T-cell (primary cell): ENCODE measurements around the gene CFAP70. TPM values are rescaled to one million over a fixed set of nuclear protein-coding genes. Genes with fewer than 3 reads are reported as not detected.
A peak's percentile ranks its signal among the peaks of the same experiment; 100 is the strongest.

Experiments used
- ATAC-seq, 4 experiments: fragments of 200-7000 bp in 3 of 4; fragments of 150-1000 bp in 1 of 4; cut with Tn5 transposase; replicated peaks in 1 of 4; 1 replicate in 3 of 4; 2 replicates in 1 of 4; pipeline ENCODE4 v1.10.0; 2021; ENCODE audit warnings: moderate library complexity in 3 of 4, mild to moderate bottlenecking in 2 of 4, moderate number of reproducible peaks in 1 of 4
- CTCF ChIA-PET, 2 donors: fragments of 300-600 bp; sonication (Branson Sonifier 250); formaldehyde crosslinking; loops; one replicate each; lab custom pipeline; 2022; ENCODE audit warnings: antibody characterized with exemption in 2 of 2; lab: Charles Lee
- POLR2A ChIA-PET, 2 donors: fragments of 300-600 bp; sonication (Branson Sonifier 250); formaldehyde crosslinking; loops; one replicate each; lab custom pipeline; 2022; ENCODE audit warnings: antibody characterized with exemption in 2 of 2; lab: Charles Lee
- DNase-seq, 35 experiments: peaks; one replicate each; pipeline versions ENCODE4 v3.0.0 to v3.0.0-alpha.2; 2013 to 2023
- H3K27ac ChIP-seq: one replicate; pipeline ENCODE4 v1.5.1; 2013; ENCODE audit warnings: low read length
- H3K27me3 ChIP-seq, 2 experiments: replicated peaks in 1 of 2; 1 replicate in 1 of 2; 2 replicates in 1 of 2; pipeline versions ENCODE4 v1.6.1 to v1.7.0; 2013; ENCODE audit warnings: low read length in 1 of 2, mixed read lengths in 1 of 2; ENCODE audit not compliant: control insufficient read depth in 2 of 2, insufficient read depth in 2 of 2; ENCODE audit errors: extremely low read depth in 1 of 2
- H3K36me3 ChIP-seq, 2 donors: 1 replicate in 1 of 2; 2 replicates in 1 of 2; pipeline versions ENCODE4 v1.6.1 to v1.7.0; 2013; ENCODE audit warnings: low read length in 1 of 2; ENCODE audit not compliant: control insufficient read depth in 2 of 2, insufficient read depth in 1 of 2; ENCODE audit errors: extremely low read depth in 1 of 2
- H3K4me1 ChIP-seq, 2 experiments: 1 replicate in 1 of 2; 2 replicates in 1 of 2; pipeline versions ENCODE4 v1.6.1 to v1.7.0; 2013; ENCODE audit warnings: low read length in 2 of 2, mixed read lengths in 1 of 2; ENCODE audit not compliant: insufficient read depth in 2 of 2, control insufficient read depth in 1 of 2; ENCODE audit errors: extremely low read depth in 1 of 2
- H3K4me3 ChIP-seq, 2 donors: 1 replicate in 1 of 2; 2 replicates in 1 of 2; pipeline versions ENCODE4 v1.5.1 to v1.7.0; 2013; ENCODE audit warnings: mild to moderate bottlenecking in 2 of 2, low read length in 1 of 2, moderate library complexity in 1 of 2; ENCODE audit not compliant: control insufficient read depth in 1 of 2; ENCODE audit errors: extremely low read depth in 1 of 2
- H3K9me3 ChIP-seq: 2 replicates; pipeline ENCODE4 v1.7.0; 2013
- H3K27ac Mint-ChIP-seq, 2 donors: one replicate each; pipeline ENCODE4 v1.8.0; 2020 to 2021; ENCODE audit warnings: mild to moderate bottlenecking in 2 of 2, mixed read lengths in 2 of 2
- H3K27me3 Mint-ChIP-seq, 2 donors: one replicate each; pipeline ENCODE4 v1.8.0; 2021 to 2022; ENCODE audit warnings: mixed read lengths in 2 of 2
- H3K36me3 Mint-ChIP-seq: one replicate; pipeline ENCODE4 v1.8.0; 2021; ENCODE audit warnings: mixed read lengths
- H3K4me1 Mint-ChIP-seq, 3 donors: one replicate each; pipeline ENCODE4 v1.8.0; 2020 to 2022; ENCODE audit warnings: mixed read lengths in 3 of 3, mild to moderate bottlenecking in 1 of 3
- H3K4me3 Mint-ChIP-seq, 3 donors: one replicate each; pipeline ENCODE4 v1.8.0; 2020 to 2022; ENCODE audit warnings: mild to moderate bottlenecking in 3 of 3, mixed read lengths in 3 of 3, moderate library complexity in 3 of 3
- H3K9me3 Mint-ChIP-seq, 3 donors: one replicate each; pipeline ENCODE4 v1.8.0; 2020 to 2022; ENCODE audit warnings: mixed read lengths in 3 of 3
- WGBS: methylation state at CpG from one replicate; pipeline ENCODE4 v1.1.5; 2013; ENCODE audit warnings: missing lambda C conversion rate; ENCODE audit not compliant: insufficient coverage; 5-methylcytosine and 5-hydroxymethylcytosine counted together
- total RNA-seq, 35 experiments: library from RNA in 6 of 35; stranded (reverse) in 6 of 35; fragments of 120-200 nt in 1 of 35; gene quantifications; one replicate each; pipeline versions ENCODE4 v1.2.1 to v1.2.4 and lab custom pipeline; 2013 to 2026

The CFAP70 gene
- total RNA-seq, 5 donors from 2014 or later (not counting 1 experiment from before 2014, with no cell fraction given), result 1.9 to 4.0 (median 3.2) TPM

GRCh38 chr10:73357821-73358220 is 843 bp downstream of the CFAP70 start:
- no peak for ATAC-seq
- Histone ChIP-seq H3K27me3 (peaks cover 0 to 2% of the 10 kb centered on the region in 2 experiments), H3K4me3 (peak overlapping the region; percentile 65 to 81), H3K36me3 (no peaks in the 10 kb centered on the region), H3K4me1 (peaks cover 0 to 9% of the 10 kb centered on the region in 2 experiments), H3K27ac (peak overlapping the region; percentile 75), H3K9me3 (no peaks in the 10 kb centered on the region)
- peaks cover 11 to 15% (median 15%) of the 10 kb centered on the region in 3 donors for H3K4me1 Mint-ChIP-seq
- WGBS, result 45% methylated on average over 2 of the region's 5 CpGs
- peaks cover 0 to 6% (median 0%) of the 10 kb centered on the region in 3 donors for H3K9me3 Mint-ChIP-seq
- peaks cover 7% of the 10 kb centered on the region for H3K36me3 Mint-ChIP-seq
- ChIA-PET POLR2A (interaction anchor here (0.6 to 1.0 kb wide), 3 partner anchors 634 to 831 kb away, joined by 3 to 5 read pairs (median 4); no protein-coding TSS in a partner anchor), CTCF (interaction anchor here in 1 of 2 donors (1.0 kb wide), 1 partner anchor 262 kb away, joined by 3 read pairs; no protein-coding TSS in a partner anchor)
- H3K27me3 Mint-ChIP-seq, result no peaks in the 10 kb centered on the region
- DNase-seq, result peak in 1 of 35 experiments; percentile 10
- H3K4me3 Mint-ChIP-seq, result peak overlapping the region; percentile 93 to 98 (median 98)
- H3K27ac Mint-ChIP-seq, result peak overlapping the region; percentile 89 to 98

- no CpG with 5 or more reads among the region's 4 CpGs for WGBS
- H3K4me3 Mint-ChIP-seq, result peak overlapping the region; percentile 93 to 98 (median 98)
- H3K36me3 ChIP-seq, result no peaks in the 10 kb centered on the region
- peaks cover 0 to 9% of the 10 kb centered on the region in 2 experiments for H3K4me1 ChIP-seq
- no peak for ATAC-seq
- DNase-seq, result no peak
- no peak overlapping the region for H3K27ac ChIP-seq
- ChIA-PET CTCF (no interaction called here), POLR2A (interaction anchor here in 1 of 2 donors (1.0 kb wide), 1 partner anchor 785 kb away, joined by 5 read pairs; no protein-coding TSS in a partner anchor)
- H3K27me3 Mint-ChIP-seq, result no peaks in the 10 kb centered on the region
- H3K9me3 ChIP-seq, result no peaks in the 10 kb centered on the region
- H3K9me3 Mint-ChIP-seq, result peaks cover 0 to 6% (median 0%) of the 10 kb centered on the region in 3 donors
- no peak overlapping the region for H3K4me3 ChIP-seq
- peak overlapping the region in 1 of 2 donors; percentile 23 for H3K27ac Mint-ChIP-seq
- H3K27me3 ChIP-seq, result peaks cover 0 to 2% of the 10 kb centered on the region in 2 experiments
- H3K36me3 Mint-ChIP-seq, result peaks cover 3% of the 10 kb centered on the region
- peaks cover 11 to 15% (median 15%) of the 10 kb centered on the region in 3 donors for H3K4me1 Mint-ChIP-seq
Measured at GRCh38 chr10:73357166-73357565, 1.5 kb downstream of the CFAP70 start.

DNA sequence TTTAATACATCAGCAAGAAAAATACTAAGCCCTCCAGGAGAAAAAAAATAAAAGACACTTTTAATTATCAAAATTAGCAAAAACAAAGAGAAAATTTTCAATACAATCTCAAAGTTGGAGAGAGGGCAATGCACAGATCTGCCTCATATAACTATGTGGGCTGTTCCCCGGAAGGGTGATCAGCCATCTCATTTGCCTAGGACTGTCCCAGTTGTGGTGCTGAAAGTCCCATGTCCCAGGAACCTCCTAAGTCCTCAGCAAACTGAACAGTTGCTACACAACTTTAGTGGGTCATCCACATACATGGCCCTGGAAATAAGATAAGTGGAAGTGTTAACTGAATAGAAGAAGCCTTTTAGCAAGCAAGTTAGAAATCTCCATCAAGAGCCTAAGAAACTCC is 14.4 kb downstream of the CFAP70 start:
- H3K36me3 Mint-ChIP-seq, result peaks cover 5% of the 10 kb centered on the region
- no peak overlapping the region for H3K4me3 Mint-ChIP-seq
- Histone ChIP-seq H3K4me1 (no peaks in the 10 kb centered on the region), H3K36me3 (no peaks in the 10 kb centered on the region), H3K27me3 (no peaks in the 10 kb centered on the region), H3K4me3 (no peak overlapping the region), H3K9me3 (no peaks in the 10 kb centered on the region), H3K27ac (no peak overlapping the region)
- WGBS, result 100% methylated on average over 1 of the region's 1 CpG
- H3K4me1 Mint-ChIP-seq, result no peaks in the 10 kb centered on the region
- no peak overlapping the region for H3K27ac Mint-ChIP-seq
- ChIA-PET POLR2A (no interaction called here), CTCF (no interaction called here)
- H3K27me3 Mint-ChIP-seq, result no peaks in the 10 kb centered on the region
- ATAC-seq (no peak), DNase-seq (no peak)
- no peaks in the 10 kb centered on the region for H3K9me3 Mint-ChIP-seq

DNA sequence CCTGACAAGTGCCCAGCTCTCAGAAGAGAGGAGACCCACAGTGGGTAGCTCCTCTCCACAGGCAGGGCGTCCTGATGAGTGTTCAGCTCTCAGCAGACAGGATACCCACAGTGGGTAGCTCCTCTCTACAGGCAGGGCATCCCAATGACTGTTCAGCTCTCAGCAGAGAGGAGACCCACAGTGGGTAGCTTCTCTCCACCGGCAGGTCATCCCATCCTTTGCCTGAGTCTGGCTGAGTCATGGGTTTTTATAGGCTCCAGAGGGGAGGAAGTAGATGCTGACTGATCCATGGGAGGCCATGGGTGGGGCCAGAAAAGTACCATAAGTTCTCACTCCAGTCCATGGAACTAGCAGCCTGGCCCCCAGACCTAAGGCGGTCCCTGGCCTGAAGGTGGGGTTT is 18.5 kb downstream of the CFAP70 start:
- H3K27me3 ChIP-seq, result no peaks in the 10 kb centered on the region
- Mint-ChIP-seq H3K27ac (no peak overlapping the region), H3K36me3 (no peaks in the 10 kb centered on the region), H3K4me3 (no peak overlapping the region), H3K4me1 (no peaks in the 10 kb centered on the region), H3K27me3 (no peaks in the 10 kb centered on the region), H3K9me3 (no peaks in the 10 kb centered on the region)
- ATAC-seq (no peak), DNase-seq (no peak)
- no peaks in the 10 kb centered on the region for H3K4me1 ChIP-seq
- H3K9me3 ChIP-seq, result no peaks in the 10 kb centered on the region
- ChIA-PET POLR2A (no interaction called here), CTCF (no interaction called here)
- H3K4me3 ChIP-seq, result no peak overlapping the region
- H3K27ac ChIP-seq, result no peak overlapping the region
- WGBS, result 79% methylated on average over 2 of the region's 3 CpGs
- H3K36me3 ChIP-seq, result no peaks in the 10 kb centered on the region

- H3K4me1 ChIP-seq, result no peaks in the 10 kb centered on the region
- no peaks in the 10 kb centered on the region for H3K27me3 Mint-ChIP-seq
- H3K4me3 Mint-ChIP-seq, result no peak overlapping the region
- H3K4me1 Mint-ChIP-seq, result no peaks in the 10 kb centered on the region
- H3K27ac ChIP-seq, result no peak overlapping the region
- POLR2A ChIA-PET, result no interaction called here
- H3K9me3 Mint-ChIP-seq, result no peaks in the 10 kb centered on the region
- no peak overlapping the region for H3K27ac Mint-ChIP-seq
- CTCF ChIA-PET, result no interaction called here
- ATAC-seq (no peak), DNase-seq (no peak)
- no peaks in the 10 kb centered on the region for H3K9me3 ChIP-seq
- 90% methylated on average over 3 of the region's 7 CpGs for WGBS
- no peak overlapping the region for H3K4me3 ChIP-seq
- H3K27me3 ChIP-seq, result no peaks in the 10 kb centered on the region
- H3K36me3 Mint-ChIP-seq, result no peaks in the 10 kb centered on the region
- H3K36me3 ChIP-seq, result no peaks in the 10 kb centered on the region
Measured at GRCh38 chr10:73339436-73339835, 19.2 kb downstream of the CFAP70 start.

DNA sequence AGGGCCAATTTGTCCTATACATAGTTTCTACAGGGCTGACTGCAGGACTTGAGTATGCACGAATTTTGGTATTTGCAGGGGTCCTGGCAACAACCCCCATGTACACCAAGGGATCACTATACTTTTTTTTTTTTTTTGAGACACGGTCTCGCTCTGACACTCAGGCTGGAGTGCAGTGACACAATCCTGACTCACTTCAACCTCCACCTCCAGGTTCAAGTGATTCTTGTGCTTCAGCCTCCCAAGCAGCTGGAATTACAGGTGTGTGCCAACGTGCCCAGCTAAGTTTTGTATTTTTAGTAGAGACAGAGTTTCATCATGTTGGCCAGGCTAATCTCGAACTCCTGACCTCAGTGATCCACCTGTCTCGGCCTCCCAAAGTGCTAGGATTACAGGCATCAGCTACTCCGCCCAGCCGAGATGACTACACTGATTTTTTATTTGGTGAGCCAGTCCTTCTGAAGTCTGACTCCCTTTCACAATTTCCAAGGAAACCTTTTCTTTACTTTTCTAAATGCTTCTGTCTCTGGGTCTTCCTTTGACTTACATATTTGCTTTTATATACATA is 19.8 kb downstream of the CFAP70 start:
- ChIA-PET CTCF (no interaction called here), POLR2A (no interaction called here)
- WGBS, result 80% methylated on average over 5 of the region's 8 CpGs
- ATAC-seq (no peak), DNase-seq (no peak)
- Histone ChIP-seq H3K36me3 (no peaks in the 10 kb centered on the region), H3K4me3 (no peak overlapping the region), H3K27ac (no peak overlapping the region), H3K27me3 (no peaks in the 10 kb centered on the region), H3K9me3 (no peaks in the 10 kb centered on the region), H3K4me1 (no peaks in the 10 kb centered on the region)
- Mint-ChIP-seq H3K27ac (no peak overlapping the region), H3K36me3 (no peaks in the 10 kb centered on the region), H3K4me1 (no peaks in the 10 kb centered on the region), H3K4me3 (no peak overlapping the region), H3K9me3 (no peaks in the 10 kb centered on the region), H3K27me3 (no peaks in the 10 kb centered on the region)
